WERI-Rb-1 (cell line): Measurements from ENCODE around the gene SLC16A1.
A peak's percentile ranks its signal among the peaks of the same experiment; 100 is the strongest.

Source experiments
- DNase-seq: peaks from one replicate; pipeline ENCODE4 v3.0.0-alpha.2; 2020
- H3K27ac ChIP-seq: fragments of 250-450 bp; sonication (Bioruptor Pico); 2 replicates; pipeline ENCODE4 v1.5.1; 2020; ENCODE audit warnings: mild to moderate bottlenecking, moderate library complexity
- H3K27me3 ChIP-seq: fragments of 250-450 bp; sonication (Bioruptor Pico); 2 replicates; pipeline ENCODE4 v1.5.1; 2021; ENCODE audit warnings: mild to moderate bottlenecking, low read depth, moderate library complexity; ENCODE audit not compliant: insufficient read depth, severe bottlenecking
- H3K36me3 ChIP-seq: fragments of 250-450 bp; sonication (Bioruptor Pico); 2 replicates; pipeline ENCODE4 v1.5.1; 2020; ENCODE audit warnings: mild to moderate bottlenecking, moderate library complexity
- H3K4me3 ChIP-seq: 2 replicates; pipeline ENCODE4 v1.5.1; 2011; ENCODE audit warnings: low read depth, mild to moderate bottlenecking, control low read depth, low read length
- H3K9me3 ChIP-seq: fragments of 250-450 bp; sonication (Bioruptor Pico); 2 replicates; pipeline ENCODE4 v1.5.1; 2021; ENCODE audit warnings: mild to moderate bottlenecking, moderate library complexity; ENCODE audit not compliant: severe bottlenecking
- CTCF ChIP-seq: IDR thresholded peaks from 2 replicates; pipeline ENCODE4 v1.5.1; 2011; ENCODE audit warnings: low read depth, mild to moderate bottlenecking, control low read depth, inconsistent platforms, low read length

Gene SLC16A1

GRCh38 chr1:112927462-112927990 is 28.5 kb downstream of the SLC16A1 start:
- H3K9me3 ChIP-seq: no peaks in the 10 kb centered on the region
- H3K27me3 ChIP-seq: no peaks in the 10 kb centered on the region
- H3K27ac ChIP-seq: no peak overlapping the region
- no peak for DNase-seq
- H3K36me3 ChIP-seq: peaks cover 71% of the 10 kb centered on the region
- H3K4me3 ChIP-seq: no peak overlapping the region
- TF ChIP-seq CTCF: no peak

GRCh38 chr1:112926858-112927257 is 29.1 kb downstream of the SLC16A1 start:
- no peak for DNase-seq
- H3K9me3 ChIP-seq: no peaks in the 10 kb centered on the region
- H3K27me3 ChIP-seq: no peaks in the 10 kb centered on the region
- H3K27ac ChIP-seq: no peak overlapping the region
- peaks cover 72% of the 10 kb centered on the region for H3K36me3 ChIP-seq
- H3K4me3 ChIP-seq: no peak overlapping the region
- no peak for TF ChIP-seq CTCF

GRCh38 chr1:112925015-112925414 is 31.0 kb downstream of the SLC16A1 start:
- DNase-seq: no peak
- Histone ChIP-seq H3K27me3 (no peaks in the 10 kb centered on the region), H3K9me3 (no peaks in the 10 kb centered on the region), H3K36me3 (peaks cover 86% of the 10 kb centered on the region), H3K4me3 (no peak overlapping the region), H3K27ac (no peak overlapping the region)
- no peak for TF ChIP-seq CTCF

GRCh38 chr1:112923959-112924349 is 32.0 kb downstream of the SLC16A1 start:
- Histone ChIP-seq H3K27ac (no peak overlapping the region), H3K4me3 (no peak overlapping the region), H3K36me3 (peaks cover 82% of the 10 kb centered on the region), H3K9me3 (no peaks in the 10 kb centered on the region), H3K27me3 (no peaks in the 10 kb centered on the region)
- no peak for DNase-seq
- TF ChIP-seq CTCF: peak; percentile 26; the same call in 1 of the 2 replicates

- no peak overlapping the region for H3K27ac ChIP-seq
- H3K36me3 ChIP-seq: peaks cover 80% of the 10 kb centered on the region
- TF ChIP-seq CTCF: no peak
- H3K9me3 ChIP-seq: no peaks in the 10 kb centered on the region
- DNase-seq: no peak
- no peaks in the 10 kb centered on the region for H3K27me3 ChIP-seq
- no peak overlapping the region for H3K4me3 ChIP-seq
Measured at GRCh38 chr1:112923234-112923958, 32.6 kb downstream of the SLC16A1 start.
